Inferior parietal cortex (tissue), 1 donor: ENCODE measurements around the gene MMP2.

Experiments
- DNase-seq: peaks from one replicate; pipeline ENCODE4 v3.0.0-alpha.2; 2016; ENCODE audit errors: extremely low spot score

Gene MMP2

GRCh38 chr16:55513616-55514015 is 34.6 kb downstream of the MMP2 start:
- no peak for DNase-seq

GRCh38 chr16:55515111-55515510 is 36.1 kb downstream of the MMP2 start:
- DNase-seq: no peak

- DNase-seq: no peak
Observed at GRCh38 chr16:55521792-55522191, 42.8 kb downstream of the MMP2 start.

GRCh38 chr16:55526441-55526840 is 47.4 kb downstream of the MMP2 start:
- DNase-seq: no peak

- no peak for DNase-seq
Observed at GRCh38 chr16:55527885-55528284, 48.9 kb downstream of the MMP2 start.

GRCh38 chr16:55529018-55529417 is 50.0 kb downstream of the MMP2 start:
- DNase-seq: no peak

- DNase-seq: no peak
Observed at GRCh38 chr16:55530316-55530856, 51.4 kb downstream of the MMP2 start.

GRCh38 chr16:55532227-55532626 is 53.2 kb downstream of the MMP2 start:
- no peak for DNase-seq

- no peak for DNase-seq
Observed at GRCh38 chr16:55534756-55535155, 55.8 kb downstream of the MMP2 start.

GRCh38 chr16:55539049-55539448 is 60.1 kb downstream of the MMP2 start:
- no peak for DNase-seq

- no peak for DNase-seq
Observed at GRCh38 chr16:55539488-55539887, 60.5 kb downstream of the MMP2 start.

GRCh38 chr16:55540221-55540620 is 61.2 kb downstream of the MMP2 start:
- no peak for DNase-seq

GRCh38 chr16:55542459-55543082 is 63.6 kb downstream of the MMP2 start:
- no peak for DNase-seq

GRCh38 chr16:55543472-55543871 is 64.5 kb downstream of the MMP2 start:
- DNase-seq: peak; percentile 80

- no peak for DNase-seq
Observed at GRCh38 chr16:55552621-55553020, 73.6 kb downstream of the MMP2 start.

GRCh38 chr16:55555436-55555835 is 76.4 kb downstream of the MMP2 start:
- DNase-seq: no peak
